GM18868 (cell line): ENCODE measurements around the gene PGM2.
A peak's percentile ranks its signal among the peaks of the same experiment; 100 is the strongest.

Source experiments
- ATAC-seq: cut with Tn5 transposase; IDR thresholded peaks from one replicate; pipeline ENCODE4 v1.9.1; 2021; ENCODE audit warnings: mild to moderate bottlenecking, moderate library complexity; ENCODE audit not compliant: unreplicated experiment

PGM2 gene

DNA sequence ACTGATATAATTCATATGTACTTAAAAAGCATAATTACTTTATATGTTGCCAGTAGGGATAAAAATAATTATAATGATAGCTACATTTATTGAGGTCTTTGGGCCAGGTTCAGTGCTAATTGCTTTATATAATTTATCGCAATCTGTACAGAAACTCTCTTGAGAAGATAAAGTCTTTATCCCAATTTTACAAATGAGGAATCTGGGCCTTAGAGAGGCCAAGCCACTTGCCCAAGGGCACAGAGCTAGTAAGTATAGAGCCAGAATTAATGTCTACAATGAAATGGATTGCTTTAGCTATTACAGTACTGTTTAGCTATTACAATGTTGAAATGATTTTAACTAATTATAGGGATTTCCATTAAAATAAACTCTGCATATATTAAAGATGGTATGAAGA, 33.8 kb downstream of the PGM2 start:
- ATAC-seq = no peak

DNA sequence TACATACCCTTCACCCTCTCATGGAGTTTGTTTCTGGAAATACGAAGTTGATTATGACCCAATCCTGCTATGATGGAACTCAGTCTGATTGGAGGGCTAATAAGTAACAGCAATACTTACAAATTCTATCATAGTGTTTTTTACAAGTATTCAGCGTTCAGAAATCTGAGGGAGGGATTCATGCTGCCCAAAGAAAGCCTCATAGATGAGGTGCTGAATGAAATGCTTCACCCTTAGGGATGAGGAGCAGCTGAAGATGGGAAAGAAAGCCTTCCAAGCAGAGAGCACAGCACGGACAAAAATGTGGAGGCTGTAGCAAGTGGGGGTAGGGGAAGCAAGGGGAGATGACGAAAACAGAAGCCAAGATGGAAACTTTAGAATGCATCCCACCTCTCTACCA, 36.5 kb downstream of the PGM2 start:
- no peak for ATAC-seq

DNA sequence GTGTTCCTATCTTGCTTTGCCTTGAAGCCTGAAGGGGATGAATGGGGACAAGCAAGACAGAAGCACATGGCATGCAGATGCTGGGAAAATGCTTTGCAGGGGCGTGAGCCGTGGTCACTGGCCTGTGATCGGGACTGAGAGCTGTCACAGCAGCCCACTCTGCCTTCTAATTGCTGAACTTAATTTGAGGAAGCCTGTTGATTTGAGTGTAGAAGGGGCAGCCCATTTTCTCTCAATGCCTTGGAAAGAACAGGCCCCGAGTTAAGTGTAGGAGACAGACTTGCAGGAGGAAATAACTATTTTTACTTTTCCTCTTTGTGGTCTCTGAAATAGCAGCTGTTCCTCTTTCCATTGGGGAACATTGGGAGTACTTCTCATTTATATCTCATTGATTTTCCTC, 38.3 kb downstream of the PGM2 start:
- no peak for ATAC-seq

DNA sequence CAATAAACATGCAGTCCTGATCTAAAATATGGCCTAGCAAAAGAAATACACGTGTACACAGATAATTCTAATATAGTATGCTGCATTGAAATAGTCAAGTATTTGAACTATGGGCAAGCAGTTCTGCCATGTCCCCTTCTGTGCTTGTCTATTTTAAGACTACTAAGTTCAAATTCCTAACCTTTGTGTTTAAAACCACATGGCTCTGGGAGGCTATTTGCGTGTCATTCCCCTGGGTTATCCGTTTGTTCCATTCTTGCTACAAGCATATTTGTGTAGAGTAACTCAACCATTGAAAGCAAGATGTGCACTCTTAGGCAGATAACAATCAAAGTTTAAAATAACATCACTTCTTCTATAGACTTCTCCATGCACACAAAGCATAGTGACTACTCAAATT, 39.0 kb downstream of the PGM2 start:
- no peak for ATAC-seq

DNA sequence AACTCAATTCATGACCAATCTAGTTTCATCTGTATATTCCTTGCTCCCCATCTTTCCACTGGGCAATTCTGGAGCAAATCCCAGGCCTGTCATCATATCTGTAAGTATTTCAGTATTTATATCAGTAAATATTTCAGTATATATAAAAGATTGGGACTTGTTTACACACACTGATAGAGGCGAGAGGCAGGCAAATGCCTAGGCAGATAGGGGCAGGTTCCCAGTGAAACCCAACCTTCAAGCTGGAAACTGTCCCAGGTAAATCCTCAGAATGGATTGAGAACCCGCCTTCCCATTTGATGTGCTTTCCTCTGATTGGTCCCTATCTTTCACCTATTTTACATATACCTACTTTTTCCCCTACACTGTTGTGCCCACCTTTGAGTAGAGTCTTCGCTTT, 40.6 kb downstream of the PGM2 start:
- no peak for ATAC-seq

DNA sequence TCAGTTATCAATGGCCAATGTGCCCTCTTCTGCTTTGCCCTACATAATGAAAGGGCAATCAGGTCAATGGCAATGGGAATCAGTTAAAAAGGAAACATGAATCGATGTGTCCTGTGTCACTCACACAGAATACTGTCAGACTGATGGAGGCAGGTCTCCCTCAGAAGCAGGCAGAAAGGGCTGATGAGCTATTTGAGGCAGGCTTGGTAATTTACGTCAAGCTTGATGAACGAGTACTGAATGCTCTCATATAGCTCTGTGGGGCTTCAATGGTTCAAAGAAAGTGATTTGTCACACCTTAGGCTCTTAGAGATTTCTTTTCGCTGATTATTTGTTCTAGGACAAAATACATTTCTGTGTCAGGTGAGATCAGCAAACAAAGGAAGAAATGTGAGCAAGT, 41.8 kb downstream of the PGM2 start:
- no peak for ATAC-seq

DNA sequence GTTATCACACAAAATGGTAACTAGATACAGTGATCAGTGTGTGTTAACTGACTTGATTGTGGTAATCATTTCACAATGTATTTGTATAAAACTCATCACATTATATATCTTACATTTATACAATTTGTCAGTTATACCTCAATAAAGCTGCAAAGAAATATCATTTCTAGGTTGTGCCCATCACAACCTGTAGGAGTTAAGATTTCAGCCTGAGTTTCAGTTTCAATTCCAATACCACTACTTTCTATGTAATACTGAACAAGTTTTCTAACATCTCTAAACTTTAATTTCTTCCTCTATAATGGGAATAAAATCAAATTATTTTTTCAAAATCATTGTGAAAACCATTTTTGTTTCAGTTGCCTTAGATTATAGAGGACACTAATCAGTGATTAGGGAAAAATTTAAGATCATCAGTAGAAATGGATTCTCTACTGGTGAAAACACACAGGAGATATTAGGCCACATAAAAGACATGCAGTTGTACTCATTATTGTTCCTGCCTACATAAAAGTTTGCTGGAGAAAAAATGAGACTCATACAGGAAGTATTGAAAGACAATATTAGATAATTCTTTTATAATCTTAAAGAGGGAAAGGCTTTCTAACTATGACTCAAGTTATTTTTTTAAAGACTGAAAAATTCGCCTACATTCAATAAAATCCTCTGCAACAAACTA, 46.0 kb downstream of the PGM2 start:
- ATAC-seq = peak; percentile 67

DNA sequence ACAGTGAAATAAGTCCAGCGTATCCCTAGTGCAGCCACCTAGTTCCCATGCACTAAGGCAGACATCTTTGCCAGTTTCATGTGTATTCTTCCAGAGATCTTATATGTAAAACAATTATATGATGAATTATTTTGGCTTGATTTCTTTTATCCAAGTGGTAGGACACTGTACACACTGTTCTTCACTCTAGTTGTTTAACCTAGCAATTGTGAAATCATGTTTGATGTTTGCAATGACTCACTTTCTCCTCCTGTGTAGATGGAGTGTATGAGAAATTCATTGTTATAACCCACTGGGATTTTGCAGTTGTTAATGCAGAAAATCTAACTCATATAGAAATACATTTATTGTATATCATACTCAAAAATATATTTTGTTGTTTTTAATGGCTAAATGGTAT, 46.9 kb downstream of the PGM2 start:
- ATAC-seq = no peak

DNA sequence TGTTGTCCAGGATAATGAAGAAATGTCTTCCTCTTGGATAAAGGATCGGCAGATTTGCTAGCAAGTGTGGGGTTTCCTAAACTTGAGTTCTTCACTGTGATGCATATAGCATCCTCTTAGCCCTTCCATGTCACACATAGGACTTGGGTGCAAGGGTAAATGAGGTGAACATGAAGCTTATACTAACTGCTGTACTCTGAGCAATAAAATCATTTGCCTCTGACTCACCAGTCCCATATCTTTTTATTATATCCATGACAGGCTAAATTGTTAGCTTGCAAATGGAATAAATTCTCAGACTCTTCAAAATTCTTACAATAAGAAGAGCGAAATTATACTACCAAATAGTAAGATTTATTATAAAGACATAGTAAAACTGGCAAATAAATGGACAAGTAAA, 49.7 kb downstream of the PGM2 start:
- no peak for ATAC-seq

DNA sequence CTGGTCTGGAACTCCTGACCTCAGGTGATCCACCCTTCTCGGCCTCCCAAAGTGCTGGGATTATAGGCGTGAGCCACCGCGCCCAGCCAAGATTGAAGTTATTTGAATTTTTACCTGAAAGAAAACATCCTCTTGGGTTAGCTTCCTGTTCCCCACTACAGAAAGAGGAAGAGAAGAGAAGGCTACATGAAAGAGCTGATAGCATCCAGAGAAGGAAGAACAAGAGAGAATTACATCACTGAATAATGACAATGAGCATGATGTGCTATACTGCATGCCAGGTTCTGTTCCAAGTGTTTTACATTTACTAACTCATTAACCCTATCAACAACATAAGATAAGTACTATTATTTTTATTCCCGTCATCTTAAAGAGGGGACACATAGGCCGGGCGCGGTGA, 52.9 kb downstream of the PGM2 start:
- no peak for ATAC-seq

DNA sequence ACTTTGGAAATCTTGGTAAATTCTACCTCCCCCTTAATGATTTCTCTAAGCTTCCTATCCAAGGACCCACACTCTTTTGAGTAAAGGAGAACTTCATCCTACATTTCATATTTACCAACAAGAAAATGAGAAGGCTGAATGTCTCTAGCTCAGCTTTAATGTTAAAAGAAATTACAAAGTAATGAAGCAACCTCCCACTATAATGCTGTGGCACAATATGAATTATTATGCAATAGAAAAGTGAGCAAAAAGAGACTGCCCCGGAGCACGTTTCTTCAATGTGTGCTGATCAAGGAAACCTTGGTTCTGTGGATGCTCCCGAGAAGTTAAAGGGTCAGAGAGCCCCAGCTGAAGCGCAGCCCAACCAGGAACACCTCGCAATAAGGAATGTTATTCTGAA, 55.3 kb downstream of the PGM2 start:
- no peak for ATAC-seq

DNA sequence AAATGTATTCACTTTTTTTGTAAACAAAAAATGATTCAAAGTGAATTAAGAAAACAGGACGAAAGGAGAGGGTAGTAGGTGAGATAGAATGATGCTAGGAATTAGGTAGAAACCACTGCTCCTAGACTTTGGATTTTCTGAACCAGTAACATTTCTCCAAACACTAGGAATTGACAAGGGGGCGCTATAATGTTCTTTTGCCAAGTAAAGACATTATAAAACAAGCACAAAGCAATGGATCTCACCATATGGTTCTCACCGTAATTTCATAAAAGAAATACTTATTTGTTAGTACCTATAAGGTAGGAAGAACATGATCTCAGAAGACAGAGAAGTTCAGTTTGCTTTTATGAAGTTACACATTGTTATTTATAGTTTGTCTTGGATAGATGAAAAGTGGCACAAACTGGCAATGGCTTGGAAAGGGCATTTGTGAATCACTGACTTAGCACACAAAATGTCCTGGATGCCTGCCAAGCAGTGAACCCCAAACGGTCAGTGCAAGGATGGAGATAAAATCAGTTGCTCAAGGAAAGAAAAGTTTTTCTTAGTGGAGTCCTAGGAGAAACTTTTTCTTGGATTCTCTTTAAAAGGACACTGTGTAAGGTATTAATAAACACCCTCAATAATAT, 56.3 kb downstream of the PGM2 start:
- ATAC-seq = no peak

DNA sequence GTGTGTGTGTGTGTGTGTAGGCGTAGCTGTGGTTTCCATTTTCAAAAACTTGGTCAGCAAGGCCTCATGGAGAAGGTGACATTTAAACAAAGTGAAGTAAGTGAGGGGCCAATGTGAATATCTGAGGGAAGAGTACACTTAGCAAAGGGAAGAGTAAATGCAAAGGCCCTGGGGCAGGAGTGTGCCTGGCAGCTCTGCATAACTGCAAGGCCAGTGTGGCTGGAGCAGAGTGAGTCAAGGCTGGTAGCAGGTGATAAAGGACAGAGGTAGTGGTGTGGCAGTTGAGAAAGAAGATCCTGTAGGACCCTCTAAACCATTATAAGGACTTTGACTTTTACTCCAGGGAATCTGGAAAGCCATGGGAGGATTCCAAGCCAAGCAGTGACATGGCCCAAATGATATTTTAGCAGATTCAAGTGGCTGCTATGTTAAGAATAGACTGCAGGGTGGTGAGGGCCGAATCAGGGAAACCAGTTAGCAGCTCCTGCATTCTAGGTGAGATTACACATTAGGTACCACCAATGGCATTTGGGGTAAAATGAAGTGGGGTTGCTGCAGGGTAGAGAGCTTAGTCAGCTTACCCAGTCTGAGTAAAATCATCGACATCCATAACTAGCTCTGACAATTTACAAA, 58.5 kb downstream of the PGM2 start:
- no peak for ATAC-seq

DNA sequence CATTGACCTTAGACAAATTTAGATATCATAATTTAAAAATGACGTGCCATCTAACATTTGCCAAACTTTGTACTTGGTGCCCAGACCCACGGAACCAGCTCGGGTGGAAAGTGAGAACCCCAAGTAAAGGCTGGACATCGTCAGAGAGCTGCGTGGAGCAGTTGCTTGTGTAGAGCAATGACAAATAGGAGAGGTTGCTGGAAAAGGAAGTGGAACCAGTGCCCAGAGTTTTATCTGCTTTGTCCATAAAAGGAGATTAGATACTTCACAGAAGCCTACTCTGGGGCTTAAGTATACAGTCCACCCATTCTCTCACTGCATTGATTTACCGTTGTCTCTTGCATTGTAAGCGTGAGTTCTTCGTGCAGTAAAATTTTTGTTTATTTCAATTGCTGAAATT, 59.0 kb downstream of the PGM2 start:
- ATAC-seq = peak; percentile 64

DNA sequence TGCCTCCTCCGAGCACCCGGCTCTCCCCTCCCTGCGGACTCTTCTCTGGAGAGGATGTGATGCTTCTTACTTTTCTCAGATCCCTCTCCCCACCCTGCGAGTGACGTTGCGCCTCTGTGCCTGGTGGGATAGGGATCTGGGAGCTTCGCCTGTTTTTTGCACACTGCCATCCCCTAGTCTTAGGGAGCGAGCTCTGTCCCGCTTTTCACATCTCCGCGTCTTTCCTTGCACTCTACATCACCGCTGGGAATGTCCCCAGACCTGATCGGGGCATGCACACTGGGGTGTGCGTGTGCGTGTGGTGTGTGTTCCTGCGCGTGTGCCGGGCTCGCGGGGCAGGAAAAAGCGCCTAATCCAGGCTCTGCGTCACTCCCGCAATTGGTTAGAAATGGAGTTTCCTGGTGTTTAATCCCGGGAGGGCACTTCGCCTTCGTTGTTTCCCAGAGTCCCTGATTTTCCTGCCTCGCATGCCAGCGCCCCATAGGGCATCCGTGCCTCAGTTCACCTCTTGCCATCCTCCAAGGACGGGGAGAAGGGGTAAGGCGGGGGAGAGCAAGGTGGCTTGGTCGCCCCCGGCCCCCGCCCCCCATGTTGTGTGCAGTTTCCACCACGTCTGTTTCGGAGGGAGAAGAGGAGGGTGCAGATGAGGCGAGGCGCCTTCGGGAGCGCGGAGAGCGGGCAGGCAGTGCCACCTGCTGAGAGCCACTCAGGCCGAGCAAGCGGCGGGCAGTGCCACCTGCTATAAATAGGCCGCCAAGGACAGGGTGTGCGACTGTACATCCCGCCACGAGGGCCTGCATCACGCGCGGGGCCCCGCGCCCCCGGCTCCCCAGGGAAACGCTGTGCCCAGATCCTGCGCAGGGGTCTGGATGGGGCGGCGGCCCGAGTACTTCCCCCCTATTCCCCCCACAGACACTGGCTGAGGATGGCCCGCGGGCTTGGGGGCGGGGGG, 63.6 kb downstream of the PGM2 start:
- peak; percentile 9 for ATAC-seq

DNA sequence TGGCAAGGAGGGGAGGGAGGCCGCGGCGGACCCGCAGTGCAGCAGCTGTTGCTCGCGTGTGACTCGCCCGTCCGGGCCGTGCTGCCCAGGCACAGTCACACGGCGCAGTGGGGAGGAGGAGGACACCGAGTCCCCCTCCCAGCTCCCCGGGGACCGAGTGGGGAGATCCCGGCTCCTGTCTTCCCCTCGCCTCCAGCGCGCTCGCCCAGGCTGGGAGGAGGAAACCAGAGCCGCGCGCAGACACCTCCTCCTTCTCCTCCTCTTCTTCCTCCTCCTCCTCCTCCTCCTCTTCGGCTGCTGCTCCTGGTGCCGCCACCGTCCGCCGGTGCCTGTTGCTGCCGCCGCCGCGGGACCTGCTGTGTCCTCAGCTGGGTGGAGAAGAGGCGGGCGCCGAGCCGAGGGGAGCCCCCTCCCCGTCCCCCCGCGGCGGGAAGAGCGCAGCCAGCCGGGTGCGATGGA, 64.3 kb downstream of the PGM2 start, which contains the start of gene TBC1D1:
TSS of gene TBC1D1 (plus strand) at position 284 of the 459 bp plus-strand sequence. CDS start 11,012 bp downstream, outside the sequence.
- peak; percentile 30 for ATAC-seq

DNA sequence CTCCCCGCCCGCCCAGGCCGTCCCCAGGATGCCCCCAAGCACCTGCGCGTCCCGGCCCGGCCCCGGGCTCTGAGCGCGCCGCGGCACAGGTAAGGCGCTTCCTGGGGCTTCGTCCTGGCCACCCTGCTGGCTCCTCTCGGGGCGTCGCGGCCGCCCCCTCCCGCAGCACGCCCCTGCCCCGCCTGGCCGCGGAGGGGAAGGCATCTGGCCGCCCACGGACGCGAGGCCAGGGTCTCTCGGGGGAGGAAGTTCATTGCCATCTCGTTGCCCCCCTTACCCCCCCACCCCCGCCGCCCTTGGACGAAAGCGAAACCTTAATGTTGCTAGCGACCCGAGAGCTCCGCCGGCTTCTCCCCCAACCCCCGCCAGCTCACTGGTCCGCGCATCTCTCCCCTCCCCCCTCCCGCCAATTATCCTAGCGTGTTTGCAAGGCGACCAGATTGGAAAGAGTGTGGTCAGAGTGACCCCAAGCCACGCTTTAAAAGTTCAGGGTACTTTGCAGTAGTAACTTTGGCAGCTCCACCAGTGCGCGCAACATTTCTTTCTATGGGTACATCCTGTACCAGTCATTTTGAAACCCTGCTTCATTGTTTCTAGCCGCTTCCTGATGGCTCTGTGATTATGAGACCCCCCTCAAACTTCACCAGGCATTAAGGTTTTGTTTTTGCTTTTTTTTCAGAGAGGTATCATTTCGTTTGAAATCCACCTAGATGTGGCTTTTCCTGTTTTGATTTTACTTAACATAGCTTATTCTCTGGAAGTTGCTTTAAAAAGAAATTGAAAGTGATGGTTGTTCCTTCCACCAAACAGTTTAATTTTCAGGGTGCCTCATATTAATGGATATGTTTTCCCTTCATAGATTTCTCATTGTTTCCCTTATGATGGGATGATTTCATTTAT, 65.0 kb downstream of the PGM2 start:
- ATAC-seq = peak; percentile 52

DNA sequence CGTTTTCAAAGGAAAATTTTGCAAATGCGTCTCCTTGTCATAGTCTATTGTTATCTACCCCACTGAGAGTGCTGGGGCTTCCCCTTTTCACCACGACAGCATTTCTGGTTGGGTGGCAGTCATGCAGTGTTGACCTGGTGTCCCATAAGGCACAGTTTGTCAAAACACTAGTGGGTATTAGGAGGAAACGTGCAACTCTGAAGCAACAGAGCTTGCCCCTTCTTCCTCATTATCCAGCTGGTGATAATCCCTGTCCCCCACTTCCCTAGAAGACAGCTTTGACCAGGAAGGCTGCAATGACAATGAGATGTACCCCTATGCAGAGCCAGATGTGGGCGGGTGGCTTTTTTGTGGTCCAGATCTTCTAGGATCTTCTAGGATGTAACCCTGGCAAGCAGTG, 66.2 kb downstream of the PGM2 start:
- ATAC-seq = peak; percentile 51

DNA sequence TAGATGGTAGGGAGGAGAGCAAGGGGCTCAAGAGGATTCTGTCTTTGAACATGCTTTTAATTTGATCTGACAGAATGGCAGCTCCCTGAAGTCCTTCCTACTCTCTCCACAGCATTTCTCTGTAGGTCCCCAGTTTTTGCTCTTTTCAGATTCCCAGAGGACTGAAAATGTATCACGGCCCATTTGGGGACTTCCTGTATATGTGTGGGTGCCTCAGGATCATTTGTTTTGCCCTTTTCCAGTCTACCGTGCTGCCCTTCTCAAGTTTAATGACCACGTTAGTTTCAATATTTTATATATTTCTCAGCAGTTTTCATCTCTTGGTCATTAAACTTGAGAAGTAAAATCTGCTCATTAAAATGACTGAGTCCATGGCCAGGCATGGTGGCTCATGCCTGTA, 66.7 kb downstream of the PGM2 start:
- no peak for ATAC-seq

DNA sequence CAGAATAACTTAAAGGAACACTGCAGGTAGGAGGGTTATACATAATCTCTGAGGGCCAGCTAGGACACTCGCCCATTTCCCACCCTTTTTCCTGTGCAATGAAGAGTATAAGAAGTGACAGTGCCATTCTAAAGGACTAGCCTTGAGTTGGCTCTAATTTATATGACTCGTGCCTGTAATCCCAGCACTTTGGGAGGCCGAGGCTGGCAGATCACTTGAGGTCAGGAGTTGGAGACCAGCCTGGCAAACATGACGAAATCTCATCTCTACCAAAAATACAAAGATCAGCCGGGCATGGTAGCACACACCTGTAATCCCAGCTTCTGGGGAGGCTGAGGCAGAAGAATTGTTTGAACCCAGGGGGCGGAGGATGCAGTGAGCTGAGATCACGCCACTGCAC, 68.8 kb downstream of the PGM2 start:
- no peak for ATAC-seq
